ENCODE results near the gene NT5DC2.

- TF ChIP-seq, protein P1, sequence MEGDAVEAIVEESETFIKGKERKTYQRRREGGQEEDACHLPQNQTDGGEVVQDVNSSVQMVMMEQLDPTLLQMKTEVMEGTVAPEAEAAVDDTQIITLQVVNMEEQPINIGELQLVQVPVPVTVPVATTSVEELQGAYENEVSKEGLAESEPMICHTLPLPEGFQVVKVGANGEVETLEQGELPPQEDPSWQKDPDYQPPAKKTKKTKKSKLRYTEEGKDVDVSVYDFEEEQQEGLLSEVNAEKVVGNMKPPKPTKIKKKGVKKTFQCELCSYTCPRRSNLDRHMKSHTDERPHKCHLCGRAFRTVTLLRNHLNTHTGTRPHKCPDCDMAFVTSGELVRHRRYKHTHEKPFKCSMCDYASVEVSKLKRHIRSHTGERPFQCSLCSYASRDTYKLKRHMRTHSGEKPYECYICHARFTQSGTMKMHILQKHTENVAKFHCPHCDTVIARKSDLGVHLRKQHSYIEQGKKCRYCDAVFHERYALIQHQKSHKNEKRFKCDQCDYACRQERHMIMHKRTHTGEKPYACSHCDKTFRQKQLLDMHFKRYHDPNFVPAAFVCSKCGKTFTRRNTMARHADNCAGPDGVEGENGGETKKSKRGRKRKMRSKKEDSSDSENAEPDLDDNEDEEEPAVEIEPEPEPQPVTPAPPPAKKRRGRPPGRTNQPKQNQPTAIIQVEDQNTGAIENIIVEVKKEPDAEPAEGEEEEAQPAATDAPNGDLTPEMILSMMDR (IDR thresholded peaks at IDR 0.05; ENCODE audit: low read depth, low read length, poor library complexity, severe bottlenecking): no peak
- TF ChIP-seq EZH2phosphoT487 (IDR thresholded peaks at IDR 0.05; ENCODE audit: borderline replicate concordance, low read length): no peak
Measured at GRCh38 chr3:52502808-52503350, 30.8 kb downstream of the NT5DC2 start.

All from DOHH2 (cell line).